GM10266 (cell line): ENCODE measurements around the gene GUCY1B1.
A peak's percentile ranks its signal among the peaks of the same experiment; 100 is the strongest.
"Not testable (repeated sequence)": the region's sequence is repeated elsewhere in the genome, so short reads cannot be mapped to it uniquely, and the experiment has no call there.

Source experiments
- DNase-seq: peaks from one replicate; pipeline ENCODE4 v3.0.0; 2012; ENCODE audit errors: extremely low spot score
- TF ChIP-seq, protein P1 (sequence below): IDR thresholded peaks from 2 replicates; pipeline ENCODE4 v1.5.1; 2012; ENCODE audit warnings: mild to moderate bottlenecking, low read depth; ENCODE audit not compliant: control insufficient read depth, insufficient read depth; ENCODE audit errors: missing control alignments

GUCY1B1 gene

DNA sequence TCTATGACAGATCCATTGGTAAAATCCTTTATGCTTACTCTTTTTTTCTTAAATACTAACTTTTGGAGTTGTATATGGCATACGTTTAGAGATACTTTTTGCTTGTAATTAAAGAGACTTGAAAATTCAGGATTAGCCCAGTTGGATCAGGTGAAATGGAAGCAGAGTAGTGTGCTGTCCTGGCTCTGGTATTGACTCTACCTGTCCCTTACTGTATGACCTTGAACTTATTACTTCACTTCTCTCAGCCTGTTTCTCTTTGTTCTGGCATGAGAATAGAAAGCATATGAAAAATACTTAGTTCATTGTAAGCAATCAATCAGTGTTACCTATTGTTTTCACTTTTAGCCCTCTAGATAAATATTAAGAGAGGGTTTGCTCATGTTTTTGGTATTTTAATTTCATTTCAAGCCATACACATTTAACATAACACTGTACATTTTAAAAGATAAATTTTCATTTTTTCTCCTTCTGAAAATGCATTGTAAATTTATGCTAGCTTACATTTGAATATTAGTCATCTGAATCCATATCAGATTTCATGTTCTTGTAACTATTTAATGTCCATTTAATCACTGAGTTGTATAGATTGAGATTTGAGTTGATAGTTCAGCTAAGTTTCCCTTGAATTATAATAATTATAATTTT is 35.9 kb downstream of the GUCY1B1 start:
- TF ChIP-seq, protein P1, sequence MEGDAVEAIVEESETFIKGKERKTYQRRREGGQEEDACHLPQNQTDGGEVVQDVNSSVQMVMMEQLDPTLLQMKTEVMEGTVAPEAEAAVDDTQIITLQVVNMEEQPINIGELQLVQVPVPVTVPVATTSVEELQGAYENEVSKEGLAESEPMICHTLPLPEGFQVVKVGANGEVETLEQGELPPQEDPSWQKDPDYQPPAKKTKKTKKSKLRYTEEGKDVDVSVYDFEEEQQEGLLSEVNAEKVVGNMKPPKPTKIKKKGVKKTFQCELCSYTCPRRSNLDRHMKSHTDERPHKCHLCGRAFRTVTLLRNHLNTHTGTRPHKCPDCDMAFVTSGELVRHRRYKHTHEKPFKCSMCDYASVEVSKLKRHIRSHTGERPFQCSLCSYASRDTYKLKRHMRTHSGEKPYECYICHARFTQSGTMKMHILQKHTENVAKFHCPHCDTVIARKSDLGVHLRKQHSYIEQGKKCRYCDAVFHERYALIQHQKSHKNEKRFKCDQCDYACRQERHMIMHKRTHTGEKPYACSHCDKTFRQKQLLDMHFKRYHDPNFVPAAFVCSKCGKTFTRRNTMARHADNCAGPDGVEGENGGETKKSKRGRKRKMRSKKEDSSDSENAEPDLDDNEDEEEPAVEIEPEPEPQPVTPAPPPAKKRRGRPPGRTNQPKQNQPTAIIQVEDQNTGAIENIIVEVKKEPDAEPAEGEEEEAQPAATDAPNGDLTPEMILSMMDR: no peak
- DNase-seq: no peak

DNA sequence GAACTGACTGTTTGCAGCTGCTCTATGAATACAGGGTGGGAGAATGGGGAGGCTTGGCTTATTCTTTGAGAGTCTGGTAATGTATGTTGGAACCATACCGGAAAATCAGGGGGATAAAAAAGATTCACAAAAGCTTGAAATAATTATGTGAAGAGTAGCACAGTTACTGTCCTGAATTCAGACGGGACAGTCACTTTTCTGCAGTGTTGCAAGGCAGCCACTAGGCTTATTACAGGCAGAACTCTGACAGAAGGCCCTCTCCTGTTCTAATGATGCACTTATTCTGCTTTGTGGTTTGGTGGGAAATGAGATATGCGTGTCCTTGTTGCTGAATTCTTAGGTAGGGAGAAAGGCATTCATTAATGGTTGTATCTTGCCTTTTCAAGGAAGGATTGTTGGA is 37.2 kb downstream of the GUCY1B1 start:
- DNase-seq: peak; percentile 5
- TF ChIP-seq, protein P1: no peak

DNA sequence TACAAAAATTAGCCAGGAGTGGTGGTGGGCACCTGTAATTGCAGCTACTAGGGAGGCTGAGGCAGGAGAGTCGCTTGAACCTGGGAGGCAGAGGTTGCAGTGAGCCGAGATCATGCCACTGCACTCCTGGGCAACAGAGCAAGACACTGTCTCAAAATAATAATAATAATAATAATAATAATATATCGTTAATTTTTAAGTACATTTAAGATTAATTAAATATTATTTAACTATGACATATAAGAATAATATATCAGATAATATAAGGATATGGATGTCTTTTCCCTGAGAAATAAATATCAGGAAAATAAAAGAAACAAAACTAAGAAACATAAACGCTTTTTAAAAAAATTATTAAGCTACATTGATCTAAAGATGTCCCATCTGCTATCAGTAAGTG is 38.8 kb downstream of the GUCY1B1 start:
- DNase-seq: not testable (repeated sequence)

DNA sequence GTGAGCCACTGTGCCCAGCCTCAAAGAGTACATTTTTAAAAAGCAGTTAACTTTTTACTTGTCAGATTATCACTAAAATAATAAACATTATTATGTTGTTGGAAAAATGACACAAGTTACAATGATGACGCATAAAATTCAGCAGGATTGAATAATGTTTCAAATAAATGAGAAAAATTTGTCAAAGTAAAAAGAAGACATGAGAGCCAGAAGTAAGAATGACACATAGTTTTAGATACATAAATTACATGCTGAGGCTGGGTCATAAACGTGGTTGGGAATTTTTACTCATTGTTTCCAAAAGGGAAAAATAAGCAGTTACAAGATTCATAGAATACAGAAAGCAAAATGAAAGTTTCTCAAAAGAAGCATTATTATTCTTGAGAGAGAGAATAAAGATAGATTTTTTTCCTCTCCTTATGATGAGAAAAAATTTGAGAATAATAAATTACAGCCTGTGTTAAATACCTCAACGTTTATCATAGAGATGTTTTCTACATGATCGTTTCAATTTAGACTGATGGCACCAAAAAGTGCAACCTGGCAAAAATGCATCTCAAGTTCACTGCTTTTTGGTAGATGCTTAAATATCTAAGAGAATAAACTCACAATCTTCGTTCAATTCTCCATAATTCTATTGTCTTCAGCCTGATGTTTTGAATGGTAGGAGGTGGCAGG is 40.4 kb downstream of the GUCY1B1 start:
- TF ChIP-seq, protein P1: no peak
- no peak for DNase-seq

DNA sequence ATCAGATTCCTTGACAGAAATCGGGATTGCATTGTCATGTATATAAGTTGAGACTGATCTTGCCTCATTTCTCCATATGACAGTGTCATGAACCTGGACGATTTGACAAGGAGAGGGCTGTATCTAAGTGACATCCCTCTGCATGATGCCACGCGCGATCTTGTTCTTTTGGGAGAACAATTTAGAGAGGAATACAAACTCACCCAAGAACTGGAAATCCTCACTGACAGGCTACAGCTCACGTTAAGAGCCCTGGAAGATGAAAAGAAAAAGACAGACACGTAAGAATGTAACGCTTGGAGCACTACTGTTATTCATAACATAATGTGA is 40.9 kb downstream of the GUCY1B1 start:
- no peak for DNase-seq
- TF ChIP-seq, protein P1: no peak

DNA sequence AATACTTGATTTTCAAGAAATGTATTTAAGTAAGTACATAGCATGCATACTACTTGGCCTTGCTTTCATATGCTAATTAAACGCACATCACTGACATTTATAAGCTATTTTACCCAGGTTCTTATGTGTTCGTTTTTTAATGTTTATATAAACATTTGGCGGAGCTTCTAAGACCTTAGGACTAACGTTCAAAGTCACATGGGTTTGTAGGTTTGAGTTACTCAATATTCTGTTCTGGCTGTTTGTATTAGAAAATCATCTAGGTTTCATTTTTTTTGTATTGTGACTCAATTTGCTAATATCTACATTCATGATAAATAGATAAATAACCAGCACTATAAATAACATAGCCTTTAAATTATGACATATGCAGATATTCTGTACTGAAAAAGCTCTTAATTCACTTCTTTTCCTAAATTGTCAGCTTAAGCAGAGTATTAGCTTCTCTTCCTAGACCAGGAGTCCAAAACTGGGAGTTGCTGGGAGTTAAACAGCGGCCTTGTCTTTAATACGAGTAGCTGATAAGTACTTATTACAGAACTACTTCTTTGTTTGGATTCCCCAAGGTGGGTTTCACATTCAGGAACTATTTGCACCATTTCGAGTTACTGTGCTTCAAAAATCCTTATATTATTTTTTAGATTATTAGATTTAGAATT is 42.0 kb downstream of the GUCY1B1 start:
- no peak for DNase-seq
- TF ChIP-seq, protein P1: no peak

DNA sequence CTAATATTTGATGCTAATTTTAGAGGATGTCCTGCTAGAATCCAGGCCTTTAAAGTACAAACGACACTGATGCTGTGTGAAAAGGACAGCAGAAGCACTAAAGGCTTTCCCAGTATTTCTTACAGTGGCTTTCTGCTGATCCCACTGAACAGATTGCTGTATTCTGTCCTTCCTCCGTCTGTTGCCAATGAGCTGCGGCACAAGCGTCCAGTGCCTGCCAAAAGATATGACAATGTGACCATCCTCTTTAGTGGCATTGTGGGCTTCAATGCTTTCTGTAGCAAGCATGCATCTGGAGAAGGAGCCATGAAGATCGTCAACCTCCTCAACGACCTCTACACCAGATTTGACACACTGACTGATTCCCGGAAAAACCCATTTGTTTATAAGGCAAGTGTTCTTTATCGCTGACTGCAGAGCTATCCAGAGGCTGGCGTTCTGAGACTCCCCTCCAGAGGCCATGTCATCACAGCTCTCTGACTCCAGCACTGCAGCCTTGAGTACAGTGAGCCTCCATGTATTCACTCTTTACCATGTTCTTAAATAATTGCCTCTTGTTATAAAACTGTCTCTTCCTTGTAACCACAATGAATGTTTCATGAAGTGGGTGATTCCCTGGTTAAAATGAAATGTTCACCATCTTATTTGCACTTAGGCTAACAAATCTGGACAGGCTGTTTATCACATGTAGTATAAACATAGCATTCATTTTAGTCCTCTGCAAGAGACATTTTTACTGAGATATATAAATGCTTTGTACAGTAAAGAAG is 43.6 kb downstream of the GUCY1B1 start:
- TF ChIP-seq, protein P1: no peak
- DNase-seq: no peak
